ENCODE data around the gene FGF4. TPM values are rescaled to one million over a fixed set of nuclear protein-coding genes. Genes with fewer than 3 reads are reported as not detected.

FGF4 gene
- total and polyA plus RNA-seq, 2 donors (not counting 3 experiments of a cell fraction or from before 2014, with no cell fraction given) = not detected

GRCh38 chr11:69801513-69802335 is 26.6 kb upstream of the FGF4 start:
- H3K36me3 ChIP-seq (ENCODE audit: control insufficient read depth in 2 of 2, extremely low read depth in 1 of 2, insufficient read depth in 2 of 2, low read length in 2 of 2) = no peaks in the 10 kb centered on the region
- H3K27ac ChIP-seq (ENCODE audit: insufficient read depth, low read depth, low read length) = no peak overlapping the region
- no peaks in the 10 kb centered on the region for H3K9me3 ChIP-seq (replicated peaks; ENCODE audit: control insufficient read depth, insufficient read depth, low read length)
- H3K9me1 ChIP-seq (replicated peaks; ENCODE audit: control insufficient read depth, extremely low read depth, insufficient read depth, low read length) = no peaks in the 10 kb centered on the region
- BruUV-seq (replicated peaks) = no TSS peak
- TF ChIP-seq POLR2A (IDR thresholded peaks at IDR 0.05; ENCODE audit: low read depth, low read length) (no peak), CTCF (IDR thresholded peaks at IDR 0.05; ENCODE audit: extremely low read depth in 1 of 2, insufficient read depth in 1 of 2, low read depth in 1 of 2, low read length in 2 of 2) (peak; percentile 53 to 91)
- H3K4me2 ChIP-seq (ENCODE audit: insufficient read depth, low read length) = no peak overlapping the region
- no peak overlapping the region for H3K9ac ChIP-seq (replicated peaks; ENCODE audit: extremely low read depth, insufficient read depth, low read length)
- DNase-seq (ENCODE audit: low read depth, low spot score) (peak; percentile 35), FAIRE-seq (no peak)
- no peak overlapping the region for H3K4me3 ChIP-seq (replicated peaks in 1 of 3; ENCODE audit: insufficient read depth in 1 of 3, low read depth in 1 of 3, low read length in 3 of 3)
- no peaks in the 10 kb centered on the region for H4K20me1 ChIP-seq (replicated peaks; ENCODE audit: control insufficient read depth, extremely low read depth, insufficient read depth, low read length)
- no peaks in the 10 kb centered on the region for H3K79me2 ChIP-seq (ENCODE audit: control insufficient read depth, insufficient read depth, low read length)
- intact Hi-C loops (cut with micrococcal nuclease) (loop anchor here (1.0 kb wide), 2 partner anchors 97 to 115 kb away; partner anchors contain the start of gene FGF19), dilution Hi-C loops (cut with MboI; ENCODE audit: extremely low pct_ligation_motif_present, low sequenced_read_pairs) (no loop called here)
- POLR2A ChIA-PET = no interaction called here
- H2AFZ ChIP-seq (ENCODE audit: low read depth, low read length) = no peak overlapping the region
- CTCF ChIA-PET = interaction anchor here (0.6 to 1.8 kb wide), 24 partner anchors 9 to 700 kb away, joined by 3 to 14 read pairs (median 4); no protein-coding TSS in a partner anchor
- H3K4me1 ChIP-seq (ENCODE audit: control insufficient read depth, extremely low read depth, insufficient read depth, low read length) = no peaks in the 10 kb centered on the region
- H3K27me3 ChIP-seq (ENCODE audit: control insufficient read depth in 2 of 2, insufficient read depth in 2 of 2, low read length in 2 of 2) = no peaks in the 10 kb centered on the region

GRCh38 chr11:69800278-69800677 is 25.1 kb upstream of the FGF4 start:
- intact Hi-C loops (cut with micrococcal nuclease) = no loop called here
- H4K20me1 ChIP-seq (replicated peaks; ENCODE audit: control insufficient read depth, extremely low read depth, insufficient read depth, low read length) = no peaks in the 10 kb centered on the region
- H3K9me3 ChIP-seq (replicated peaks; ENCODE audit: control insufficient read depth, insufficient read depth, low read length) = no peaks in the 10 kb centered on the region
- DNase-seq (ENCODE audit: low read depth, low spot score) = no peak
- no peak for FAIRE-seq
- no peaks in the 10 kb centered on the region for H3K9me1 ChIP-seq (replicated peaks; ENCODE audit: control insufficient read depth, extremely low read depth, insufficient read depth, low read length)
- H3K27ac ChIP-seq (ENCODE audit: insufficient read depth, low read depth, low read length) = no peak overlapping the region
- H3K36me3 ChIP-seq (ENCODE audit: control insufficient read depth in 2 of 2, extremely low read depth in 1 of 2, insufficient read depth in 2 of 2, low read length in 2 of 2) = no peaks in the 10 kb centered on the region
- CTCF ChIA-PET = interaction anchor here (1.0 to 1.8 kb wide), 3 partner anchors 10 to 95 kb away, joined by 3 to 14 read pairs (median 3); no protein-coding TSS in a partner anchor
- POLR2A ChIA-PET = no interaction called here
- H3K79me2 ChIP-seq (ENCODE audit: control insufficient read depth, insufficient read depth, low read length) = no peaks in the 10 kb centered on the region
- no peak overlapping the region for H3K4me2 ChIP-seq (ENCODE audit: insufficient read depth, low read length)
- BruUV-seq (replicated peaks) = no TSS peak
- H3K4me1 ChIP-seq (ENCODE audit: control insufficient read depth, extremely low read depth, insufficient read depth, low read length) = no peaks in the 10 kb centered on the region
- H3K9ac ChIP-seq (replicated peaks; ENCODE audit: extremely low read depth, insufficient read depth, low read length) = no peak overlapping the region
- dilution Hi-C loops (cut with MboI; ENCODE audit: extremely low pct_ligation_motif_present, low sequenced_read_pairs) = no loop called here
- H3K27me3 ChIP-seq (ENCODE audit: control insufficient read depth in 2 of 2, insufficient read depth in 2 of 2, low read length in 2 of 2) = no peaks in the 10 kb centered on the region
- no peak overlapping the region for H3K4me3 ChIP-seq (replicated peaks in 1 of 3; ENCODE audit: insufficient read depth in 1 of 3, low read depth in 1 of 3, low read length in 3 of 3)
- no peak for TF ChIP-seq MYC (IDR thresholded peaks at IDR 0.05; ENCODE audit: low read depth, low read length)
- no peak for TF ChIP-seq MAX (IDR thresholded peaks at IDR 0.05; ENCODE audit: insufficient read depth, insufficient read length)
- TF ChIP-seq GATA2 (IDR thresholded peaks at IDR 0.05; ENCODE audit: insufficient read depth, insufficient read length, low read depth, low read length) = no peak
- no peak for TF ChIP-seq CTCF (IDR thresholded peaks at IDR 0.05; ENCODE audit: extremely low read depth in 1 of 2, insufficient read depth in 1 of 2, low read depth in 1 of 2, low read length in 2 of 2)
- TF ChIP-seq POLR2AphosphoS5 (IDR thresholded peaks at IDR 0.05; ENCODE audit: insufficient read depth, low read depth, low read length) = no peak
- TF ChIP-seq FOS (IDR thresholded peaks at IDR 0.05; ENCODE audit: borderline replicate concordance, insufficient read depth, low read length) = no peak
- TF ChIP-seq JUN (IDR thresholded peaks at IDR 0.05; ENCODE audit: borderline replicate concordance, insufficient read depth, insufficient read length, low read depth) = no peak
- no peak for TF ChIP-seq EZH2 (IDR thresholded peaks at IDR 0.05; ENCODE audit: borderline replicate concordance, low read depth, low read length, severe bottlenecking)
- TF ChIP-seq POLR2A (IDR thresholded peaks at IDR 0.05; ENCODE audit: low read depth, low read length) = no peak
- H2AFZ ChIP-seq (ENCODE audit: low read depth, low read length) = no peak overlapping the region

Data from endothelial cell of umbilical vein (primary cell).